ACC112 (cell line): ENCODE results near the gene TMEM82.

Source experiments
- H2AFZ ChIP-seq: fragments of 200-600 bp; sonication (generic); one replicate; pipeline ENCODE4 v1.6.0; 2017; ENCODE audit warnings: antibody characterized with exemption, low read length; ENCODE audit not compliant: unreplicated experiment
- H3K27ac ChIP-seq: fragments of 200-600 bp; sonication (generic); 2 replicates; pipeline ENCODE4 v1.5.1; 2014; ENCODE audit warnings: low read depth, mild to moderate bottlenecking, antibody characterized with exemption, low read length, moderate library complexity
- H3K27me3 ChIP-seq: fragments of 200-600 bp; sonication (generic); 2 replicates; pipeline ENCODE4 v1.6.1; 2014; ENCODE audit warnings: mild to moderate bottlenecking, antibody characterized with exemption, low read length, moderate library complexity, mixed read lengths; ENCODE audit not compliant: insufficient read depth
- H3K36me3 ChIP-seq: fragments of 200-600 bp; sonication (generic); 2 replicates; pipeline ENCODE4 v1.6.1; 2016; ENCODE audit warnings: mild to moderate bottlenecking, antibody characterized with exemption, low read length, moderate library complexity, mixed read lengths; ENCODE audit not compliant: insufficient read depth
- H3K4me1 ChIP-seq: fragments of 200-600 bp; sonication (generic); one replicate; pipeline ENCODE4 v1.6.1; 2016; ENCODE audit warnings: low read length, mixed read lengths; ENCODE audit not compliant: insufficient read depth, unreplicated experiment, control insufficient read depth
- H3K4me3 ChIP-seq: fragments of 200-600 bp; sonication (generic); 2 replicates; pipeline ENCODE4 v1.5.1; 2014; ENCODE audit warnings: mild to moderate bottlenecking, low read depth, low read length
- H3K79me2 ChIP-seq: fragments of 200-600 bp; sonication (generic); one replicate; pipeline ENCODE4 v1.6.0; 2016; ENCODE audit warnings: low read length; ENCODE audit not compliant: control insufficient read depth, unreplicated experiment, insufficient read depth

Gene TMEM82

DNA sequence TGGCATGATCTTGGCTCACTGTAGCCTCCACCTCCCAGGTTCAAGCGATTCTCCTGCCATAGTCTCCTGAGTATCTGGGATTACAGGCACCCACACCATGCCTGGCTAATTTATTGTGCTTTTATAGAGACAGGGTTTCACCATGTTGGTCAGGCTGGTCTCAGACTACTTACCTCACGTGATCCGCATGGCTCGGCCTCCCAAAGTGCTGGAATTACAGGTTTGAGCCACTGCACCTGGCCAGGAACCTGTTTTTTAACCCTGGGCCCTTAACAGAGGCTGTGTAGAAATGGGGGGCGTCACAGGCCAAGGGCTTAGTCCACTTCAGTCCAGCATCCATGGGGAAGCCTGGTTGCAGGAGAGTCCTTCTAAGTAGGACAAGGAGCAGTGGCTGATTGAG lies 25.6 kb downstream of the TMEM82 start:
- Histone ChIP-seq H2AFZ (no peak overlapping the region), H3K4me3 (no peak overlapping the region), H3K4me1 (no peaks in the 10 kb centered on the region), H3K27ac (no peak overlapping the region), H3K36me3 (peaks cover 11% of the 10 kb centered on the region; the same call in 1 of the 2 replicates), H3K27me3 (no peaks in the 10 kb centered on the region), H3K79me2 (peaks cover 13% of the 10 kb centered on the region)

DNA sequence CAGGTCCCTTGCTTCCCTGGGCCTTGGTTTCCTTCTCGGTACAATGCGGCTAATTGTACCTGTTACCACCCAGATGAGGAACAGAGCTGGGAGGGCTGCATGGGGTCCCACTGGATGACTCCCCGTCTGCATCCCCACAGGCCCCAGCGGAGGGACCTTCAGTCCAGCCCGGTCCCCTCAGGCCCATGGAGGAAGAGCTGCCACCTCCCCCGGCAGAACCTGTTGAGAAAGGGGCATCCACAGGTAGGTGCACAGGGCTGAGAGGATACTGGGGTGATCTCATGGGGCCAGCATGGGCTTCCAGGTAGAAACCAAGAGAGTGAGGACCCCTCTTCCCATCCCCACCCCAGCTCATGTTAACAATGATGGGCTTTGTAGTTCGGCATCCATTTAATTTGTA lies 26.1 kb downstream of the TMEM82 start:
- Histone ChIP-seq H3K4me3 (no peak overlapping the region), H3K27me3 (no peaks in the 10 kb centered on the region), H2AFZ (no peak overlapping the region), H3K36me3 (peaks cover 11% of the 10 kb centered on the region; the same call in 1 of the 2 replicates), H3K4me1 (no peaks in the 10 kb centered on the region), H3K79me2 (peaks cover 13% of the 10 kb centered on the region), H3K27ac (no peak overlapping the region)

DNA sequence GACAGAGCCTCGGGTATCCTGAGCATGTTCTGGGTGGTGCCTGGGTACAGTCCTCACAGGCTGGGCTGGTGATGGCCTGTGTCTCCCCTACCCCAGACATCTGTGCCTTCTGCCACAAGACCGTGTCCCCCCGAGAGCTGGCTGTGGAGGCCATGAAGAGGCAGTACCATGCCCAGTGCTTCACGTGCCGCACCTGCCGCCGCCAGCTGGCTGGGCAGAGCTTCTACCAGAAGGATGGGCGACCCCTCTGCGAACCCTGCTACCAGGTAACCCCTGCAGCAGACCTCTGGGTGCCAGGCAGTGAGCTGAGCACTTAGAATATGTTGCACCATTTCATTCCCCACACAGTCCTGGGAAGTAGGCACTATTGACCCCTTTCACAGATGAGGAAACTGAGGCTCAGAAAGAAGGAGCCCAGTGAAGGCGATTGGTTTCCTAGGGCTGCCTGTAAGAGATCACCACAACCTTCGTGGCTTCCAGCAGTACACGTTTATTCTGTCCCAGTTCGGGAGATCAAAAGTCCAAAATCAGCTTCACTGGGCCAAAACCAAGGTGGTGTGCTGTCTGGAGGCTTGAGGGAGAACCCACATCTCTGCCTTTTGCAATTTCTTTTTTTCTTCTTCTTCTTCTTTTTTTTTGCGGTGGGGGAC lies 28.1 kb downstream of the TMEM82 start:
- H3K4me1 ChIP-seq: no peaks in the 10 kb centered on the region
- peaks cover 16% of the 10 kb centered on the region; the same call in 1 of the 2 replicates for H3K36me3 ChIP-seq
- H3K27ac ChIP-seq: no peak overlapping the region
- no peaks in the 10 kb centered on the region for H3K27me3 ChIP-seq
- H3K79me2 ChIP-seq: peaks cover 2% of the 10 kb centered on the region
- H3K4me3 ChIP-seq: no peak overlapping the region
- H2AFZ ChIP-seq: no peak overlapping the region

DNA sequence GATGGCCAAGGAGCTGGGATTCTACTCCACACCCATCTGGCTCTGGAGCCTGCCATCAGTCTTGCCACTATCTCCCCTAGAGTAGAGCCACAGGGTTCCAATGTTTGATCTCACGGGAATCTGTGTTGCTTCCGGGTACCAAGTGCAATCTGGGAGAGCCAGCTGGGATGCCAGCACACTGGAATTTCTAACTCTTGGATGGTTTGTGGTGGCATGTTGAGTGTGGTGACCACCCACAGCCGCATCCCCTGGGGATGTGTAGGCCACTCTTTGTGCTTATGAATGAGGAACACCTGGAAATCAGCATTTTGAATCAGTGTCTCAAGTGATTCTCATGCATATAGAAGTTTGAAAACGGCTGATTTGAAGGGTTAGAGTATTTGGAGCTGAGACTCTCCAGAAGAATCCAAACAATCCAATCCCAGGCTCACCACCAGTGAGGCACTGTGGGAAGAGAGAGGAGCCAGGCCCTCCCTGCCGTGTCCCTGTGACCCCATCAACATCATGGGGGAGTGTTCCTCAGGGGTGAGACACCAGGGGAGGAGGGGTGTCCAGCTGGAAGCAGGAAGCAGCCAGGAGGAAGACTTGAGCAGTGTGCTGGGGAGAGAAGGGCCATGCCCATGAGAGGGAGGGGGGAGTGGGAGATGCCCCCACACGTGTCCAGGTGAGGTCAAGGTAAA lies 29.7 kb downstream of the TMEM82 start:
- Histone ChIP-seq H3K4me1 (no peaks in the 10 kb centered on the region), H2AFZ (no peak overlapping the region), H3K27ac (no peak overlapping the region), H3K79me2 (peaks cover 2% of the 10 kb centered on the region), H3K27me3 (no peaks in the 10 kb centered on the region), H3K4me3 (no peak overlapping the region), H3K36me3 (peaks cover 18% of the 10 kb centered on the region; the same call in 1 of the 2 replicates)

DNA sequence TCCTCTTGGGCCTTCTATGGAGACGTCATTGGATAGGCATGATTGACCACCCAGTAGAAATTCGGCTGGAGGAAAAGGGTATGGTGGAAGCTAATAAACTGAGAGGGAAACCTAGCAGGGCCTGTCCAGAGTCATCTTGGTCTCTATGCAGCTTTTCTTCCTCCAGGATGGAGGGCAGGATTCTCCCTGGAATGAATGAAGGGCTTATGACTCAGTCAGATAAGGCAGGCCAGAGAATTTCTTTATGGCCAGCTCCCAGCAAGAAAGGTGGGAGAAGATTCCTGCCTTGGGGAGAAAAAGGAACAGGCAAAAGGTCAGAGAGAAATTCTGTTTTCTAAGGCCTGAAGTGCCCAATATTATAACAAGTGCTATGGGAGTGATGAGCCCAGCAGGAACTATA lies 33.4 kb downstream of the TMEM82 start:
- H3K79me2 ChIP-seq: no peaks in the 10 kb centered on the region
- no peaks in the 10 kb centered on the region for H3K4me1 ChIP-seq
- peaks cover 19% of the 10 kb centered on the region; the same call in 1 of the 2 replicates for H3K36me3 ChIP-seq
- H2AFZ ChIP-seq: no peak overlapping the region
- H3K4me3 ChIP-seq: no peak overlapping the region
- H3K27me3 ChIP-seq: no peaks in the 10 kb centered on the region
- no peak overlapping the region for H3K27ac ChIP-seq

DNA sequence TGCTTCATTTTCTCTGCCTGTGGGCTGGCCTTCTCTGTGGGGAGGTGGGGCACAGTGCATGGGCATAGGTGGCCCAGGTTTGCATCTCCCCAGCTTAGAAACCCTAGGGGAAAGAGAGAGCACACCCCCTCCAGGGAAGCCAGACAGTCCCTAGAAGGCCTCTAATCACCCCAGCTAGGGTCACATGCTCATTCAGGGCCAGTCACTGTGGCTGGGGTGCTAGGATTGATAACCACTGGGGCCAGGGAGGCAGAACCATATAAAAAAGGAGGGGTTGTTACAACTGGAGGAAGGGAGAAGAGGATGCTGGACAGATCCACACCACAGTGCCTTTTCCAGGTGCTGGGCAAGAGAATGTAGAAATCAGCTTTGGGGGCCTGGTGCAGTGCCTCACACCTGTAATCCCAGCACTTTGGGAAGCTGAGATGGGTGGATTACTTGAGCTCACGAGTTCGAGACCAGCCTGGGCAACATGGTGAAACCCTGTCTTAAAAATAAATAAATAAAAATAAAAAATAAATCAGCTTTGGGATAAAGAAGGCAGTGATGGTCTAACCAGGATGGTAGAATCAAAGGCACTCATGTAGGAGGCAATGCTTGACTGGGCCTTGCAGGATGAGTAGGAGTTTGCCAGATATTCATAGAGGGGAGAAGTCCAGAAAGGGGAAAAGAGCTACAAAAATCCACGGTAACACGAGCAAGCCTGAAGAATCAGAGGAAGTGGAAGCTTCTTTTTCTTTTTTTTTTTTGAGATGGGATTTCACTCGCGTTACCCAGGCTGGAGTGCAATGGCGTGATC lies 35.8 kb downstream of the TMEM82 start:
- H2AFZ ChIP-seq: no peak overlapping the region
- no peak overlapping the region for H3K27ac ChIP-seq
- no peaks in the 10 kb centered on the region for H3K27me3 ChIP-seq
- H3K4me3 ChIP-seq: no peak overlapping the region
- no peaks in the 10 kb centered on the region for H3K79me2 ChIP-seq
- peaks cover 17% of the 10 kb centered on the region; the same call in 1 of the 2 replicates for H3K36me3 ChIP-seq
- no peaks in the 10 kb centered on the region for H3K4me1 ChIP-seq

DNA sequence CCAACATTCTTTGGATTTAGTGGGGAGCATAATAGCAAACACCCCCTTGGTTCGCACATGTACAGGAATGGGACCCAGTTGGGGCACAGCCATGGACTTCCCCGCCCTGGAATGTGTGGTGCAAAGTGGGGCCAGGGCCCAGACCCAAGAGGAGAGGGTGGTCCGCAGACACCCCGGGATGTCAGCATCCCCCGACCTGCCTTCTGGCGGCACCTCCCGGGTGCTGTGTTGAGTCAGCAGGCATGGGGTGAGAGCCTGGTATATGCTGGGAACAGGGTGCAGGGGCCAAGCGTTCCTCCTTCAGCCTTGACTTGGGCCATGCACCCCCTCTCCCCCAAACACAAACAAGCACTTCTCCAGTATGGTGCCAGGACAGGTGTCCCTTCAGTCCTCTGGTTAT lies 43.4 kb downstream of the TMEM82 start:
- Histone ChIP-seq H3K4me1 (peaks cover 24% of the 10 kb centered on the region), H2AFZ (no peak overlapping the region), H3K27ac (peak overlapping the region; percentile 16; the same call in 1 of the 2 replicates), H3K4me3 (no peak overlapping the region), H3K79me2 (no peaks in the 10 kb centered on the region), H3K36me3 (peaks cover 2% of the 10 kb centered on the region; the same call in 1 of the 2 replicates), H3K27me3 (no peaks in the 10 kb centered on the region)

DNA sequence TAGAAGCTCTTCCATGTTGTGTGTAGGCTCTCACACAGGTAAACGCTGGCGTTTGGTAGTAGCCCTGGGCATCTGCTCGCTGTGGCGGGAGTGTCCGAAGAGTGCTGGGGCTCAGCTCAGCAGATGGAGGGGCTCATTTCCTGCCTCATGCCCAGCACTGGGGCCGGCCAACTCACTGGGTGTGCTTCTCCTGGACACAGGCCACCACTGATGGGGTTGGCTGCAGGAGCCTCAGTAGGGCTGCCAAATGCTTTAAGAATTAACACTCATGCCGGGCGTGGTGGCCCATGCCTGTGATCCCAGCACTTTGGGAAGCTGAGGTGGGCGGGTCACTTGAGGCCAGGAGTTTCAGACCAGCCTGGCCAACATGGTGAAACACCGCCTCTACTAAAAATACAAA lies 44.3 kb downstream of the TMEM82 start:
- H3K27ac ChIP-seq: peak overlapping the region; percentile 13; the same call in 1 of the 2 replicates

DNA sequence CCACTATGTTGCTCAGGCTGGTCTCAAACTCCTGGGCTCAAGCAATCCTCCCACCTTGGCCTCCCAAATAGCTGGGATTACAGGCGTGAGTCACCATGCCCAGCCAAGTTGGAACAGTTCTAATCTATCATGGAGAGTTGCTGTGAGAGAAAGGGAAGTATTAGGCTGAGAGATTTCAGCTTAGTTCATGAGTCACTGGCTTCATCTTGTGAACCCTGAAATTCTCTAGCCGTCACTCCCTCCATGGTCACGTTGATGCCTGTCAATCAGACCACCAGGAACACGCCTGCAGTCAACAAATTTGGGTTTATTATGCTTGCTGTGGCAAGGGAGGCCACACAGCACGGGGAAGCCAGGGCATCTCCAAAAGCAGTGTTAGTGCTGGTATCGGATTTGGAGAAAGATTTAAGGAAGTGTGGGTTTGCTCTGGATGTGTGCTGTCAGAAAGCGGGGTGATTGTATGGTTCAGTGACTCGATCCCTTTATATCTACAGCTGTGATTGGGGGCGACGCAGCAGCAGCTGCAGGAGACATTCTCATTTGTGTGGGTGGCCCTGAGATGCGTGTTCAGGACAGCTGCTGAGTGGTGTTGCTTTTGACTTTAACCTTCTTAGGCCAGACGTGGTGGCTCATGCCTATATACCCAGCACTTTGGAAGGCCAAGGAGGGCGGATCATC lies 46.5 kb downstream of the TMEM82 start:
- Histone ChIP-seq H3K27ac (peak overlapping the region; percentile 48), H3K27me3 (no peaks in the 10 kb centered on the region), H3K36me3 (no peaks in the 10 kb centered on the region), H3K79me2 (no peaks in the 10 kb centered on the region), H2AFZ (no peak overlapping the region), H3K4me3 (no peak overlapping the region), H3K4me1 (peaks cover 24% of the 10 kb centered on the region)

More for the DNA sequence above, 44.3 kb downstream of the TMEM82 start:
- no peaks in the 10 kb centered on the region for H3K27me3 ChIP-seq
- H3K4me1 ChIP-seq: peaks cover 24% of the 10 kb centered on the region
- no peak overlapping the region for H2AFZ ChIP-seq
- H3K36me3 ChIP-seq: no peaks in the 10 kb centered on the region
- H3K4me3 ChIP-seq: no peak overlapping the region
- H3K79me2 ChIP-seq: no peaks in the 10 kb centered on the region

DNA sequence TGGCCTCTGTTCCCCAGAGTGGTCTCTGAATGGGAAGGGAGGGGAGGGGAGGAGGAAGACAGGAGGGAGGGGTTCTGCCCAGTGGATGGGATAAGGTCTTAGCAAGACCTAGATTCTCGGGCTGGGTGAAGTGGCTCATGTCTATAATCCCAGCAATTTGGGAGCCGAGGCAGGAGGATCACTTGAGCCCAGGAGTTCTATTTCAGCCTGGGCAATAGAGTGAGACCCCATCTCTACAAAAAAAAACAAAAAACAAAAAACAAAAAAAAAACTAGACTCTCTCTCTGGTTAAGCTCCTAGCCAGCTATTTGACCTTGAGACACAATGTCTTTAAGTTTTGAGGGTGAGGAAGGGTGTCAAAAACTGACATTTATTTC lies 53.8 kb downstream of the TMEM82 start:
- no peaks in the 10 kb centered on the region for H3K79me2 ChIP-seq
- H3K36me3 ChIP-seq: no peaks in the 10 kb centered on the region
- no peak overlapping the region for H3K4me3 ChIP-seq
- H3K4me1 ChIP-seq: peaks cover 56% of the 10 kb centered on the region
- peak overlapping the region; percentile 90 for H3K27ac ChIP-seq
- no peak overlapping the region for H2AFZ ChIP-seq
- H3K27me3 ChIP-seq: no peaks in the 10 kb centered on the region
